PFSK-1 (cell line): ENCODE measurements around the gene AGBL5.

ENCODE experiments used
- FOXP2 ChIP-seq: optimal IDR thresholded peaks from 2 replicates; pipeline ENCODE3; 2011; ENCODE audit warnings: borderline replicate concordance, control low read depth, inconsistent platforms; ENCODE audit not compliant: insufficient read depth; ENCODE audit errors: extremely low read length, extremely low read depth
- POLR2AphosphoS5 ChIP-seq: IDR thresholded peaks from 2 replicates; pipeline ENCODE4 v1.6.1; 2012; ENCODE audit warnings: low read depth, mild to moderate bottlenecking, control low read depth, low read length, moderate library complexity
- SIN3A ChIP-seq: IDR thresholded peaks from 2 replicates; pipeline ENCODE4 v1.6.1; 2012; ENCODE audit warnings: mild to moderate bottlenecking, low read length, moderate library complexity, borderline replicate concordance; ENCODE audit not compliant: insufficient read depth
- TAF1 ChIP-seq: IDR thresholded peaks from 2 replicates; pipeline ENCODE4 v1.6.1; 2012; ENCODE audit warnings: low read length, control low read depth, borderline replicate concordance; ENCODE audit not compliant: insufficient read depth
- TF ChIP-seq, protein P1 (sequence below), 2 experiments: IDR thresholded peaks; 2 replicates each; pipeline versions ENCODE4 v1.6.1 to v1.8.0; 2011 to 2012; ENCODE audit warnings: low read depth in 2 of 2, low read length in 2 of 2, control low read depth in 1 of 2, inconsistent platforms in 1 of 2, mild to moderate bottlenecking in 1 of 2, moderate library complexity in 1 of 2; ENCODE audit not compliant: insufficient read depth in 1 of 2

The AGBL5 gene

DNA sequence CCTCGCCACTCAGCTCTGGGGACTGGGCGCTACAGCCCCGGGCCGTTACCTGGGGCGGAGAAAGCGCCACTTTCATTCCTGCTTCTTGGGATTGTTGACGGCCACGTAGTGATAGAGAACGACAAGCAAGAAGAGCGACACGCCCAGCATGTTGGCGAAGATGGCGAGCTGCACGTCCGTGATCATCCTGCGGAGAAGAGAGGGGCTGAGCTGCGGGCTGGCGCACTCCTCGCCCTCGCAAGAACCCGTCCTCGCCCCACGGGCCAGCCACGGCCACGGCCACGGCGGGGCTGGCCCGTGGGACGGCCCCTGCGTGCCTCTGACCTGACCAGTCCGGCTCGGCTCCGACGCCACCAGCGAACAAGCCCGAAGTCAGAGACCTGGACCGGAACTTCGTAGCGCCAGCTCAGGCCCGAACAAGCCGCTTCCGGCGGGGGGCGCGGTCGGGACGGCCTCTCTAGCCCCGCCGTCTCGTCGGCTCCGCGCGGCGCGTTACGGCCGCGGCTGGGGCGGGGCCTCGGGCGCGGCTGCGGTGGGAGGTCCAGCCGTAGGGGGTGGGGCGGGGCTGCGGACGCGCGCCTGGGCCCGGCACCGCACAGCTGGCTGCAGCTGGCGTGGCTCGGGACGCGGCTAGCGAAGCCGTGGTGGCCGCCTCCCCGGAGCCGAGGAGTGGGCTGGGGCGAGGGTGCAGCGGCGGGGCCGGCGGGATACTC is 20.0 kb downstream of the AGBL5 start, which contains the start of gene OST4:
Gene OST4, minus strand, starts transcription at position 378 of the 713 bp plus-strand sequence.
- TF ChIP-seq POLR2AphosphoS5 (peak; percentile 92), FOXP2 (no peak), TAF1 (peak; percentile 94), SIN3A (peak; percentile 9; the same call in 1 of the 2 replicates)
- TF ChIP-seq, protein P1, sequence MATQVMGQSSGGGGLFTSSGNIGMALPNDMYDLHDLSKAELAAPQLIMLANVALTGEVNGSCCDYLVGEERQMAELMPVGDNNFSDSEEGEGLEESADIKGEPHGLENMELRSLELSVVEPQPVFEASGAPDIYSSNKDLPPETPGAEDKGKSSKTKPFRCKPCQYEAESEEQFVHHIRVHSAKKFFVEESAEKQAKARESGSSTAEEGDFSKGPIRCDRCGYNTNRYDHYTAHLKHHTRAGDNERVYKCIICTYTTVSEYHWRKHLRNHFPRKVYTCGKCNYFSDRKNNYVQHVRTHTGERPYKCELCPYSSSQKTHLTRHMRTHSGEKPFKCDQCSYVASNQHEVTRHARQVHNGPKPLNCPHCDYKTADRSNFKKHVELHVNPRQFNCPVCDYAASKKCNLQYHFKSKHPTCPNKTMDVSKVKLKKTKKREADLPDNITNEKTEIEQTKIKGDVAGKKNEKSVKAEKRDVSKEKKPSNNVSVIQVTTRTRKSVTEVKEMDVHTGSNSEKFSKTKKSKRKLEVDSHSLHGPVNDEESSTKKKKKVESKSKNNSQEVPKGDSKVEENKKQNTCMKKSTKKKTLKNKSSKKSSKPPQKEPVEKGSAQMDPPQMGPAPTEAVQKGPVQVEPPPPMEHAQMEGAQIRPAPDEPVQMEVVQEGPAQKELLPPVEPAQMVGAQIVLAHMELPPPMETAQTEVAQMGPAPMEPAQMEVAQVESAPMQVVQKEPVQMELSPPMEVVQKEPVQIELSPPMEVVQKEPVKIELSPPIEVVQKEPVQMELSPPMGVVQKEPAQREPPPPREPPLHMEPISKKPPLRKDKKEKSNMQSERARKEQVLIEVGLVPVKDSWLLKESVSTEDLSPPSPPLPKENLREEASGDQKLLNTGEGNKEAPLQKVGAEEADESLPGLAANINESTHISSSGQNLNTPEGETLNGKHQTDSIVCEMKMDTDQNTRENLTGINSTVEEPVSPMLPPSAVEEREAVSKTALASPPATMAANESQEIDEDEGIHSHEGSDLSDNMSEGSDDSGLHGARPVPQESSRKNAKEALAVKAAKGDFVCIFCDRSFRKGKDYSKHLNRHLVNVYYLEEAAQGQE (IDR thresholded peaks at IDR 0.05; ENCODE audit: insufficient read depth in 1 of 2, low read depth in 2 of 2, low read length in 2 of 2) = 0 out of 4 replicates have a peak, but pooled peaks of 1 of the 2 experiments have one; percentile 4

- TF ChIP-seq SIN3A = no peak
- no peak for TF ChIP-seq FOXP2
Observed at GRCh38 chr2:27071990-27072830, 20.7 kb downstream of the AGBL5 start.

DNA sequence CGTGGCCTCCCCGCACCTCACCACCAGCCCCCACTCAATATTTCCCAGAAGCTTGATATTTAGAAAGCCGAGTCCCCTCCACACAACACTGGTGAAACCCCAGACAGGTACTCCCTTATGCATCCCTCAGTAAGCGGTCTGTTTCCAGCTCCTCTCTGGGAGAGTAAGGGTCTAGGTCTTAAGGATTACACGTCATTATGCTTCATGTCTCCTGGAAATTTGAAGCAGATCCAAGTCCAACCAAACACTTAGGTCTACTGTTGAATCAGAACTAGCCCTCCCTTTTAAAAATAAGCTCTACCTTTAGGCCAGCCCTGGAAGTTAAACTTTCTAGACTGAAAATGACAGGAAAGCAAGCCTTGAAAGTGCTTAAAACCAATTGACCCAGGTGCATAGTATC is 21.5 kb downstream of the AGBL5 start:
- TF ChIP-seq TAF1 (no peak), SIN3A (no peak), FOXP2 (no peak)
- TF ChIP-seq, protein P1 (IDR thresholded peaks at IDR 0.05; ENCODE audit: insufficient read depth in 1 of 2, low read depth in 2 of 2, low read length in 2 of 2) = no peak

GRCh38 chr2:27073782-27074181 is 22.3 kb downstream of the AGBL5 start:
- TF ChIP-seq, protein P1 (IDR thresholded peaks at IDR 0.05; ENCODE audit: insufficient read depth in 1 of 2, low read depth in 2 of 2, low read length in 2 of 2) = no peak
- TF ChIP-seq TAF1 = no peak
- no peak for TF ChIP-seq POLR2AphosphoS5
- TF ChIP-seq SIN3A = no peak

- TF ChIP-seq TAF1 (no peak), FOXP2 (no peak), POLR2AphosphoS5 (no peak), SIN3A (no peak)
- TF ChIP-seq, protein P1 (IDR thresholded peaks at IDR 0.05; ENCODE audit: insufficient read depth in 1 of 2, low read depth in 2 of 2, low read length in 2 of 2) = no peak
Observed at GRCh38 chr2:27074738-27075565, 23.5 kb downstream of the AGBL5 start.
